GM12864 (cell line): Measurements from ENCODE around the gene FBRSL1.

Experiments used
- DNase-seq: peaks from one replicate; pipeline ENCODE4 v3.0.0-alpha.2; 2011; ENCODE audit warnings: low read depth
- H3K4me3 ChIP-seq: 2 replicates; pipeline ENCODE4 v1.5.1; 2011; ENCODE audit warnings: mild to moderate bottlenecking, low read depth, low read length, control low read depth
- CTCF ChIP-seq: IDR thresholded peaks from 2 replicates; pipeline ENCODE4 v1.5.1; 2011; ENCODE audit warnings: low read depth, mild to moderate bottlenecking, moderate library complexity, low read length, control low read depth, inconsistent platforms; ENCODE audit errors: missing control alignments

FBRSL1 gene

GRCh38 chr12:132481345-132481744, 8.6 kb upstream of the FBRSL1 start:
- no peak overlapping the region for H3K4me3 ChIP-seq
- DNase-seq: no peak
- no peak for TF ChIP-seq CTCF

GRCh38 chr12:132481771-132482745, 7.9 kb upstream of the FBRSL1 start:
- TF ChIP-seq CTCF: no peak
- no peak overlapping the region for H3K4me3 ChIP-seq
- no peak for DNase-seq

GRCh38 chr12:132482771-132483170, 7.2 kb upstream of the FBRSL1 start:
- no peak for TF ChIP-seq CTCF
- no peak for DNase-seq
- no peak overlapping the region for H3K4me3 ChIP-seq

GRCh38 chr12:132483208-132483607, 6.7 kb upstream of the FBRSL1 start:
- no peak for TF ChIP-seq CTCF

GRCh38 chr12:132483612-132484011, 6.3 kb upstream of the FBRSL1 start:
- H3K4me3 ChIP-seq: no peak overlapping the region
- no peak for TF ChIP-seq CTCF
- DNase-seq: no peak

More at GRCh38 chr12:132483208-132483607, 6.7 kb upstream of the FBRSL1 start:
- DNase-seq: no peak
- H3K4me3 ChIP-seq: no peak overlapping the region

GRCh38 chr12:132484183-132484890, 5.6 kb upstream of the FBRSL1 start:
- no peak for TF ChIP-seq CTCF
- DNase-seq: no peak
- H3K4me3 ChIP-seq: no peak overlapping the region
